HG02973 (cell line): Measurements from ENCODE around the gene LYPD4.

ENCODE experiments used
- ATAC-seq: cut with Tn5 transposase; IDR thresholded peaks from one replicate; pipeline ENCODE4 v1.9.1; 2021; ENCODE audit warnings: moderate library complexity; ENCODE audit not compliant: unreplicated experiment

Gene LYPD4

DNA sequence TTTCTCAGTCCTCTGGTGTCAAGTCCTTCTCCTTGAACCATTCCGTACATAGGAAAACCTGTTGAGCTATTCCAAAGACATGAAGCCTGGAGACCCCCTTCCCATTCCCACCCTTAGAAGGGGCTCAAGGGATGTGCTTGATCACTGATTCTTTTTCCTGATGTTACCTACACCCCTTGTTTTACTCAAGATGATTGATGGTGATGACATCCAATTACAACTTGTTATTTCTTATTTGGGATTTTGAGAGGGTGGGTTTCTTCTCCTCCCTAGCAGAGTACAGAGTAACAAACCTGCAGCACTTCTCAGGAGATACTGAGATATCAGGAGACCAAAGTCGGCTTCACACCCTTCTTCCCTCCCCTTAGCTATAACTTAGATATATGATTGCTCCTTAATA, 8.9 kb upstream of the LYPD4 start:
- ATAC-seq: no peak

DNA sequence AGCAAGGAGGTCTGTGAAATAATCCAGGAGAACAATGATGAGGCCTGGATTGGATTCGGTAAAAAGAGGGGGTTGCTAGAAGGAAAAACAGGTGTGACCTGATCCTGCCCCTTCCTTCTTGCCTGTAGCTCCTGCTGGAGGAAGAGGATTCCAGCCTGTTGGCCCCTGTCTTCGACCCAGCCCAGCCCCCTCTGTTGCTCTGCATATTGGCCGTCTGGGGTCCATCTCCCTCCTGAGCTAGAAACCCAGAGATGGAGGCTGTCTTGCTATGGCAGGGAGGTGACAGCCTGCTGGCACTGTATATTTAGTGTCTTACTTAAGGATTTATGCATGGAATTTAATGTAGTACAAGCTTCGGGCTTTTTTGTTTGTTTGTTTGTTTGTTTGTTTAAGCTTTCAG, 7.0 kb upstream of the LYPD4 start:
- no peak for ATAC-seq

DNA sequence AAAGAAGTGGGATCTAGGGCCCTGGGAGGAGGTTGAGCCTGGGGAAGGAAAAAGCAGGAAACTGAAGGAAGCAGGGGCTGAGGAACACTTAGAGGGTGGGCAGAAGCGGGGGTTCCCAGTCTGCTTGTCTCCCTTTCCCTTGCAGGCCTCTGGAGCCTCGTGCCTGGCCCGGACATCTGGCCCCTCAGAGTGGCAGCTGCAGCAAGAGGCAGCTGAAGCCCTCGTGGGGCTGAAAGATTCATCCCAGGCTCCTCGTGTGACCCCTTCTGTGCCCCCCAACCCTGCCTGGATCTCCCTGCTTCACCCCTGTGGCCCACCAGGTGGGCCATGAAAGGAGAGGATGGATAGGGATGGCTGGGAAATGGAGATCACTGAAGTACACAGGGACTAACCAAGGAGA, 5.9 kb upstream of the LYPD4 start:
- ATAC-seq: no peak

DNA sequence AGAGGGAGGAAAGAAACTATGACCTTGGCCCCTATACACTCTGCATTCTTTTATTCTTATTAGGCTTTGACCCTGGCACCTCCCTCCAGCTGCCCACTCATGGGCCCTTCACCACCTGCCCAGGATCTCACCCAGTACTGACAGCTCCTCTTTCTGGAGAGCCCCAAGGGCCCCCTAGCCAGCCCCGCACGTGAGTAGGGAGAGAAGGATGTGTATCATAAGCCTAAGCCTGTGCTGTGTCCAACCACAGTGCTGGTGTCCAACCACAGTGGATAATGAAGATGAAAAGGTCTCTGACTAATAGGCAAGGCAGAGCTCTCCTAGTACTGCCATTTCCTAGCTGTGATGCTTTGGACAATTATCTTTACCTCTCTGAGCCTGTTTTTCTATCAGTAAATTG, 4.6 kb upstream of the LYPD4 start:
- no peak for ATAC-seq

DNA sequence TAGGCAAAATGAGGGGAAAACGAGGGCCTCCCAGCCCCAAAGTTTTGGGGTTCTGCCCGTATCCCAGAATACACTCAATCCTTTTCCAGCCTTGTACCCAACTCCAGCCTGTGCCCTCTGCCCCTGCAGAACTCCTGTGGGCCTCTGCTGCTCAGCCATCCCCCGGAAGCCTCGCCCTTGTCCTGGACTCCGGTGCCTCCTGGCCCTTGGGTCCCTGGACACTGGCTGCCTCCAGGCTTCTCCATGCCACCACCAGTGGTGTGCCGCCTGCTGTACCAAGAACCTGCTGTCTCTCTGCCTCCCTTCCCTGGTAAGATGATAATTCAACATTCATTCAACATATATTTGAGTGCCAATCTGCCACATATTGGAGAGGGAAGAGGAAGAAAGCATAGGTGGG, 4.2 kb upstream of the LYPD4 start:
- no peak for ATAC-seq

DNA sequence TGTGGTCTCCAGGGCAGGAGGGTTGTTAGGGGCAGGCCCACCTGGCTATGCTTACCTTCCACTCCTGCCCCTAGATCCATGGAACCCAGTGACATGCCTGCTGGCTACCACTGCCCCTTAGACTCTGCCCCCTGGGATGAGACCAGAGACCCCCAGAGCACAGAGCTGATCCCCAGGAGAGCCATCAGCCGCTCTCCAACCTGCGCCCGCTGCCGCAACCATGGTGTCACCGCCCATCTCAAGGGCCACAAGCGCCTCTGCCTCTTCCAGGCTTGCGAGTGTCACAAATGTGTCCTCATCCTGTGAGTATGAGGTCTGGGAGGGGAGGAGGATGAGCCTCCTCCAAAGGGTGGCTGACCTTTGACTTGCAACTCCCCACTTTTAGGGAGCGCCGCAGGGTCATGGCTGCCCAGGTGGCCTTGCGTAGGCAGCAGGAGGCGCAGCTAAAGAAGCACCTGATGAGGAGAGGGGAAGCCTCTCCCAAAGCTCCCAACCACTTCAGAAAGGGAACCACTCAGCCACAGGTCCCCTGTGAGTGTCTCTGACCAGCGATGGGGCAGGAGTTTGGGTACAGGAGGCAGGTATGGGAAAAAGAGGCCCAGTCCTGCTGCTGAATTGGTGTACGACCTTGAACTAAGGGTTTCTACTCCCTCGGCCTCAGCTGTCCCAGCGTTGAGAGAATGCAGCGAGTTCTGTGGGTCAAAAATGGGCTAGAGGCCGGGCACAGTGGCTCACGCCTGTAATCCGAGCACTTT, 3.0 kb upstream of the LYPD4 start:
- no peak for ATAC-seq

DNA sequence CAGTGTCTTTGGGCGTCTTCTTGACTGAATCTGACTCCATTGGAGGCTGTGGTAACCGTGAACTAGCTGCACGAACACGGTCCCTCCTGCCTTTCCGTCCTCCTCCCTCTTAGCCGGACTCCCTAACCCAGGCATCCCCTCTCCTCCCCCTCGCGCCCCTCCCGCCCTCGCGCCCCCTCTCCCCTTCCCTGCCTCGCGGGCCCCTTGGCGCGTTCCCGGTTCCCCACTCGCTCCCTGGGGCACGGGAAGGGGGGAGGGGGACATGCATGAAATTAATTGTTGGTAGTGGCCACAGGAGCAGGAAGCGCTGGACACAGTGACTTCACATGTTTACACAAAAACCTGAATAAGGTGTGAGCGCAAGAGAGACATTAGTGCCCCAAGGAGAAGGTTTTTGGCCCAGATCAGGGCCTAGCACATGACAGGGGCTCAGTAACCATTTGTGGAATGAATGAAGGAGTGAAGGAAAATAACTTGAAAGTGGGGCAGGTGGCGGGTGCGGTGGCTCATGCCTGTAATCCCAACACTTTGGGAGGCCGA, 638 bp upstream of the LYPD4 start:
- no peak for ATAC-seq

DNA sequence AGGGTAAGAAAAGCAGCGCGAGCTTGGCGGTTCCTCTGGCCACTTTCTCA, 343 bp upstream of the LYPD4 start, which contains the start of gene DMRTC2:
Gene DMRTC2 (plus strand): TSS at position 42 of the 50 bp plus-strand sequence. CDS start 2,387 bp downstream, outside the sequence.
- no peak for ATAC-seq

DNA sequence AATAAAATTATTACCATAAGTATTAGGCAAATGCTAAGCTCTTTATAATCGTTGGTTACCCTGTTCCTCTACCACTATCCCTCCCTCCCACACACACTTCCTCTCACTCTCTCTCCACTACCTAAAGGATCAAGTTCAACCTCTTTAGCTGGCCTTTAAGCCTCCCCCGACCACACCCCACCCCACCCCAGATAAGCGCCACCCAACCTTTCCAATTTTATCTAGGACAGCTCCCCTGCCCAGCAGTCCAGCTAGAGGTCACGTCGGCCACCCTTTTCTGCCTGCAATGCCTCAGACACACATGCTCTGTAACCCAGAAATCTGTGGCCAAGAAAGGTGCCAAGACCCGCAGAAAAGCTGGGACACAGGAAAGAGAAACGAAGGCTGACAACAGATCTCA, 1.1 kb downstream of the LYPD4 start:
- ATAC-seq: no peak

DNA sequence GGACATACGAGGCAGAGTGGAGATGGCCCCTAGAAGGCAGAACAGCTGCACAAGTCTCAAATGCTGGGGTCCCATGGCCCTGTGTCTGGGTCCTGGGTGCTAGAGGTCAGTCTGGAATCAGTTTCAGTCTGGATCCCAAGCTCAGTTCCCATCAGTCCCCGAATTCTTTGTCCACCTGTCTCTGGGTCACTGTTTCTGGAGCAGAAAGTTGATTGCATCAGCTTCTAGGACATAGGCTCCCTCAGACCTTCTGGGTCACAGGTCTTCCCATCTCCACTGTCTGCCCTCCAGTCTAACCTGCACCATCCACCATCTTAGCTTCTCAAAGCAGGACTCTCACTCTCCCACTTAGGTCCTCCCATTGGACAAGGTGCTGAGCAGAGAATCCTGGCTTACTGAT, 5.3 kb downstream of the LYPD4 start:
- ATAC-seq: no peak

DNA sequence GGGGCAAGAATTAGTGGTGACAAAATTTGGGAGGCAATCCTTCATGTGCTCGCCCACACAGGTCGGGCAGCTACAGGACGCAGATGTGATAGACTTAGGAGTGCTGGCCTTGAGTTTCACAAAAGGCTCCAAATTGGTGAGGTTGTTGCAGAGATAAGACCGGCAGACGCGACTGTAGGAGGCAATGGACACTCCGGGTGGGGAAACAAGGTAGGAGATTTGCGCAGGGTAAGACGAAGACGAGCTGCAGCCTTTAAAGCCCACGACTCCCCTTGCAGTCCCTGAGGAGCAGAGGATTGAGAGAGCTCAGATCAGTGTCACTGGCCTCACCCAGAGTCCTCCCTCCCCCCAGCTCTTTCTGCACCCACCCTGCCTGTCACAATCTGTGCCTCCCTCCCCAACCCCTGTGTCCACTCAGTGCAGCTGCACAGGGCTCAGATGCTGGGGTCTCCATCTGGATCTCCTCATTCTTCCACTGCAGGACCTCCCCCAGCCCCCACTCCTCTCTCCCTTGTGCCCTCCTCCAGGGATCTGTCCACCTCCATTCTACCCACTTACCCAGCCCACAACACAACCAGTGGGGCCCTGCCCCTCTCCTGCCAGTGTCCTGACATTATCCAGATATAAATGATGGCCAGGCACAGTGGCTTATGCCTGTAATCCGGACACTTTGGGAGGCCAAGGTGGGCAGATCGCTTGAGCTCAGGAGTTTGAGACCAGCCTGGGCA, 6.3 kb downstream of the LYPD4 start:
- ATAC-seq: no peak

DNA sequence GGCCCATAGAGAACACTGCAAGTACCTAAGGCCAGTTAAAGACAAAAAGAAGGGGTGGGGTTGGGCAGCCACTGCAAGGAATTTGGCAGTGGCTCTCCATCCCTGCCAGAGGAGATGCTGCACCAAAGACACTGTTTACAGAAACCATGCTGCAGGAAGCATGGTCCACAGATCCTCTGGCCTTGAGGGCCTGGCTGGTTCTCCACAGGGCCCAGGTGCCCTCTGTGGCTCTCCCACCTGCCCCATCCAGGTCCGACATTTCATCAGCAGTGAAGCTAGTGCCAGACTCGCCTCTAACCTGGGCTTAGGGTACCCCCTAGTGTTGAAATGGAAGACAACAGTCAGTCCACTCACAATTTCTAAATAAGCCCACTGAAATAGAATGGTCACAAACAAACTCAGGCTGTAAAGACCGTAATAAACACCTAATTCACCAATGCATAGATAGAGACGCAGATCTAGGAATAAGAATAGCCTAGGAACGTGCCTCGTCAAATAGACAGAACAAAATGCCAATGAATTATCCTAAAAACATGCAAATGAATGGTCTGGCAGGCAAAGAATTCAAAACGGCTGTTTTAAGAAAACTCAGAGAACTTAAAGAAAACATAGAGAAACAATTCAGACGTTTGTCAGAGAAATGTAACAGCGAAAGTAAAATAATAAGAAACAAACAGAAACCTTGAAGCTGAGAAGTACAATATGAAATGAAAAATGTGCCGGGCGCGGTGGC, 23.3 kb downstream of the LYPD4 start:
- ATAC-seq: no peak

DNA sequence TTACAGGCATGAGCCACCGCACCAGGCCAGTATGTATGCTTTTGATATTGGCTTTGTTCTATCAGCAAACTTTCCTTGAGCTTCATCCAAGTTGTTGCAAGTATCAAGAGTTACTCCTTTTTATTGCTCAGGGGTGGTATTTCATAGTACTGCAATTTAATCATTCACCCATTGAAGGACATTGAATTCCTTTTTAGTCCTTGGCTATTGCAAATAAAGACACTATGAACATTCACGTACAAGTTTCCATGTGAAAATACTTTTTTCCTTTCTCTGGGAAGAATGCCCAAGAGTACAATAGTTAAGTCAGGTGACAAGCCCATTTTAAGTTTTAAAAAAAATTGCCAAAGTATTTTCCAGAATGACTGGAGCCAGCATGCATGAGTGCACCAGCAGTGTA, 27.7 kb downstream of the LYPD4 start:
- no peak for ATAC-seq

DNA sequence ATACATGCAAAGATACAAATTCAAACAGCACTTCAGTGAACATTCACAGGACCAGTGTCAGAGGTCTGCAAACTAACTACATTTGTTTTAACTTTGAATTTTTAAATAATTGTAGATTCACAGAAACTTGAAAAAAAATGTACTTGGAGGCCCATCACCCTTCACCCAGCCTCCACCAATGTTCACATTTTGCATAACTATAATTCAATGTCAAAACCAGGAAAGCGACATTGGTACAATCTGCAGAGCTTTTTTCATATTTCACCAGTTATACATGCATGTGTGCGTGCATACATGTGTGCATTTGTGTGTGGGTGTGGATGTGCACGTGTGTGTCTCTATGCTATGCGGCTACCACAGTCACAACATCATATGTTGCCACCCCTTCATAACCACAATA, 29.2 kb downstream of the LYPD4 start:
- ATAC-seq: no peak

DNA sequence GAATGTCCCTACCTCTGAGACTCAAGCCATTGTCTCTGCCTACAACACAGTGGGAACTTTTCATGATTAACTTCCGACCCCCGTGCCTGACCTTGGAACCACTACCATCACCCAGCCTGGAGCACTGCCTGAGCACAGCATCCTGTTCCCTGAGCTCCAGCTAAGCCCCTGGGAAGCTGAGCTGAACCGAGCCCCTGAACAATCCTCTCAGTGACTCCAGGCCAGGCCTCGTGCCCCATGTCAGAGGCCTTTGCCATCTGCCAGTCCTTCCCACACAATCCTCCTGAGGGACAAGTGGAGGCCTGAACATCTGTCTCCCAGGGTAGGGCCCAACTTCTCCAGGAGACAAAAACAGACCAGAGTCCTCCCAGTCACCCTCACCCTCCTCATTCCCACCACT, 30.6 kb downstream of the LYPD4 start:
- ATAC-seq: no peak

DNA sequence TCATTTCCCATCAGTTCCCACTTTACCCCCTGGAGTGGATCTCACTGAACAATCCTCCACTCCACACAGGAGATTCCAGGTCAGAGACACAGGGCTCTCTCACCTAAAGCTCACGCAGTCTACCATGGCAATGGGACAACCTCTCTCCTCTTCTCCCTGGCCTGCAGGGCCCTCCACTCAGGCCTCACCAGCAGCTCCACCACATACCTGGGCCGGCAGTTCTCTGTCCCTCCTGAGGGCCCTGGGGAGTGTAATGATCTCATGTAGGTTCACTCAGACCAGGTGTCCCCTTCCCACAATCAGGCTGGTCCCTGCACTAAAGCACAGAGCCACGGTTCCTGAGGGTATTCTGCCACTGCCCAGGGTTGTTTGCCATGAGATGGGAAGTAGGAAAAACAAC, 32.5 kb downstream of the LYPD4 start:
- no peak for ATAC-seq

DNA sequence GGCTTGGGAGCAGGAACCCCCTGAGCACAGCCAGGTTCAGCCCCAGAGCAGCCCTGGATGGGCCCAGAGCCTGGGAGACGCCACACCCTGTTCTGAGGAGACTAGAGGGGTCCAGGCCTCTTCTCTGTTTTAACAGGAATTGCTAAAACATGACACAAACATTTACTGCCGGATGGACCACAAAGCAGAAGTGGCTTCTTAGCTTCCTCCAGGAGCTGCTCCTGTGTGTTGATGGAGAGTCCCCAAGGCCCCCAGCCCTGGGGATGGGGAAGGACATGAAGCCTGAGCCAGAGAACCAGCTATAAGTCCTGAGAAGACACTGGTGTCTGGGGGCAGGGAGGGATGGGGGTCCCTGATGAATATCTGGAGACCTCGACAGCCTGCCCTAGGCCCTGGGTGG, 33.4 kb downstream of the LYPD4 start:
- ATAC-seq: no peak

DNA sequence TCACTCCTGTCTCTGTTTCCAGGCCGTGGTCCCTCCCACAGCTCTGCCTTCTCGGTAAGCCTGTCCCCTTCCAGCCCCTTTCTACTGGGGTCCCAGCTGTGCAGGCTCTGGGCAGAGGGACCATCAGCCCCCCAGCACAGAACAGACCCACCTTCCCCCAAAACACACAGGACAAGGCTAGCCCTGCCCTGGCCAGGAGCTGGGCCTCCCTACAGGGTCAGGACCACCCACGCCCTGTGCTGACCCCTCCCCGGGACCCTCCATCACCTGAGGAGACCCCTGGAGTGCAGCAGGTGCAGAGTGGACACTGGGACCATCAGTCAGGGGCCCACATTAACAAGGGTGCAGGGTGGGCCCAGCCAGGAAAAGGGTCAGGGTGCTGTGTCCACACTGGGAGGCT, 34.2 kb downstream of the LYPD4 start:
- no peak for ATAC-seq

DNA sequence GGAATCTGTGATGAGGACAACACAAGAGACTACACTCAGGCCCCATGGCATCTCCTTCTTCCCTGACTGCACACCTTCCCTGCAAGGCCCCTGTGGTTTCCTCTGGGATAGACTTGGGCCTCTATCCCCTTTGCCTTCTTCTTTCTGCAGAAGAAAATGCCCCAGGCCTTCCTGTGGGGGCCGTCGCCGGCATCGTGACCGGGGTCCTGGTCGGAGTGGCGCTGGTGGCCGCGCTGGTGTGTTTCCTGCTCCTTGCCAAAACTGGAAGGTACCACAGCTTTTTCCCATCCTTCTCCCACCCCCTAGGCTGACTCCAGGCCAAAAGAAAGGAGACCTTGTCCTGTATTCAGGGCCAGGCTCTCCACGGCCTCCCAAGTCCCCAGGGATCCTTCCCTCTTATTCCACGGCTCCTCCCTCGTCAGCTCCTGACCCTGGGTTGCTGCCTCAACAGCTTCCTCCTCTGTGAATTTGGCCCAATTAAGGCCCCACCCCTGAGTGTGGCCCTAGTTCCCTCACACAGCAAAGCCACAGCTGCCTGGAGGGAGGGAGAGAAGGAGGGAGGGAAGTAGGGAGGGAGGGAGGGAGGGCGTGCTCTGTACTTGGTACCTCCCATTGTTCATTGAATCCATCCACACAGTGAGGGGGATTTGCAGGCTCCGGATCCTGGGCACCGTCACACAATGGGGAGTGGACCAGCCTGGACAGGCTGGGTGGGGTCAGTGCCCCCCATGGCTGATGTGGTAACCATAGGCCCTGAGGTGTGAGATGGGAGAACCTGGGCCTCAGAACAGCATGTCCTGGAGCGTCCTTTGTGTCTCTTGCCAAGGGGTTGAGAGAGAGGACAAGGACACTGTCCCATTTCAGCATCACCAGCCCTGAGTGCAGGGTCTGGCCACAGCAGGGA, 35.6 kb downstream of the LYPD4 start:
- ATAC-seq: no peak

DNA sequence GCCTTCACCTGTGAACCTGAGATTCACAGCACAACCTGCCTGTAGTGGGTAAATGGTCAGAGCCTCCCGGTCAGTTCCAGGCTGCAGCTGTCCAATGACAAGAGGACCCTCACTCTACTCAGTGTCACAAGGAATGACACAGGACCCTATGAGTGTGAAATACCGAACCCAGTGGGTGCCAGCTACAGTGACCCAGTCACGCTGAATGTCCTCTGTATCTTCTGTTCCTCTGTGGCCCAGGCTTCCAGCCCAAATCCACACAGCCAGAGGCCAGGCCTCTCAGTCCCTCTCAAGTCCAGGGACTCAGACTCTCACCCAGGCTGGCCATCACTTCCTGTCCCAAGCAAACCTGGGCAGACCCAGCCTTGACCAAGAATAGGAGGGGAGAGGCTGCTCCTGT, 37.3 kb downstream of the LYPD4 start:
- ATAC-seq: no peak

DNA sequence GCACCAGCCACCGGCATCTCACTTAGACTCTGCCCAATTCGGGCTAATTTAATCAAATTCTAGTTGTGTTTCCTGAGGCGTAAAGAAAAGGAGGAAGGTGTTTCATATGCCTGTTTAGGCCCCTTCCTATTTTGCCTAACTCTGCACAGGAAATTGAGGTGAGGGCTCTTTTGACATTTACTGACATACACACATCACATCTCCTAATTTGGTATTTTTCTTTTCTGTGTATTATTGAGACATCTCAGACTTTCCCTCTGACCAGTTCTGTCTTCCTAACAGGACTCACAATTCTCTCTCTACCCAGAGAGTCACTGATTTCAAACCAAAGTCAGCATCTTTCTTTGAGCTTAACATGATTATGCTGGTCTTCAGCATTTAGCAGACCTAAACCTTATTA, 40.1 kb downstream of the LYPD4 start:
- ATAC-seq: no peak
